Left renal pelvis (tissue), 4 donors: ENCODE results near the gene LILRB2. TPM values are rescaled to one million over a fixed set of nuclear protein-coding genes. Genes with fewer than 3 reads are reported as not detected.
A peak's percentile ranks its signal among the peaks of the same experiment; 100 is the strongest.
"Not testable (repeated sequence)": the region's sequence is repeated elsewhere in the genome, so short reads cannot be mapped to it uniquely, and the experiment has no call there.

Source experiments
- DNase-seq, 4 donors: peaks; one replicate each; pipeline ENCODE4 v3.0.0-alpha.2; 2013; ENCODE audit warnings: low read depth in 4 of 4, low spot score in 3 of 4
- polyA plus RNA-seq, 4 donors: library from polyadenylated mRNA; unstranded; fragments of 120-200 nt; gene quantifications; one replicate each; pipeline ENCODE4 v1.2.1, GENCODE V29; 2013; ENCODE audit not compliant: insufficient read length in 4 of 4

The LILRB2 gene
- polyA plus RNA-seq, 4 donors: 0.80 to 1.9 (median 1.3) TPM

GRCh38 chr19:54245936-54246335 is 35.0 kb downstream of the LILRB2 start:
- DNase-seq: no peak

GRCh38 chr19:54243809-54244208 is 37.1 kb downstream of the LILRB2 start:
- not testable (repeated sequence) for DNase-seq

GRCh38 chr19:54242646-54243045 is 38.3 kb downstream of the LILRB2 start, which contains the start of gene LILRA6:
TSS of gene LILRA6 (minus strand) at chr19:54242790.
- DNase-seq: not testable (repeated sequence)

- DNase-seq: not testable (repeated sequence)
Measured at GRCh38 chr19:54242234-54242633, 38.7 kb downstream of the LILRB2 start.

- DNase-seq: not testable (repeated sequence)
Measured at GRCh38 chr19:54240372-54241336, 40.3 kb downstream of the LILRB2 start.

- DNase-seq: not testable (repeated sequence)
Measured at GRCh38 chr19:54239491-54240371, 41.2 kb downstream of the LILRB2 start.

- no peak for DNase-seq
Measured at GRCh38 chr19:54233941-54234340, 47.0 kb downstream of the LILRB2 start.

GRCh38 chr19:54231077-54231931 is 49.6 kb downstream of the LILRB2 start:
- DNase-seq: peak in 3 of 4 donors; percentile 36 to 58 (median 54)

GRCh38 chr19:54230031-54230430 is 50.9 kb downstream of the LILRB2 start:
- DNase-seq: no peak

GRCh38 chr19:54229146-54229545 is 51.8 kb downstream of the LILRB2 start:
- DNase-seq: no peak

- not testable (repeated sequence) for DNase-seq
Measured at GRCh38 chr19:54224619-54225018, 56.3 kb downstream of the LILRB2 start.

- DNase-seq: not testable (repeated sequence)
Measured at GRCh38 chr19:54223937-54224281, 57.0 kb downstream of the LILRB2 start.

Other genes with a start within 250 kb of the LILRB2 start
- under 1 TPM in 1 of 4 donors, not detected in 3; 0.22 TPM for gene VSTM1, start 217.2 kb downstream of the LILRB2 start, polyA plus RNA-seq
- under 1 TPM in 1 of 4 donors, not detected in 3; 0.21 TPM for gene TARM1, start 199.7 kb downstream of the LILRB2 start, polyA plus RNA-seq
- gene OSCAR, start 180.3 kb downstream of the LILRB2 start, polyA plus RNA-seq: under 1 TPM; 0.14 to 0.50 (median 0.24) TPM
- 100 to 1,000 TPM in 2 of 4 donors, 10 to 100 TPM in 2; 84.0 to 157 (median 96.2) TPM for gene NDUFA3, start 178.3 kb downstream of the LILRB2 start, polyA plus RNA-seq
- gene TFPT, start 165.5 kb downstream of the LILRB2 start, polyA plus RNA-seq: 10 to 100 TPM; 11.2 to 20.8 (median 12.7) TPM
- 10 to 100 TPM; 50.8 to 72.9 (median 68.7) TPM for gene PRPF31, start 165.4 kb downstream of the LILRB2 start, polyA plus RNA-seq
- 10 to 100 TPM; 58.9 to 75.7 (median 74.0) TPM for gene CNOT3, start 143.3 kb downstream of the LILRB2 start, polyA plus RNA-seq
- gene LENG1, start 121.4 kb downstream of the LILRB2 start, polyA plus RNA-seq: 10 to 100 TPM in 1 of 4 donors, 1 to 10 TPM in 3; 7.6 to 10.1 (median 8.6) TPM
- gene TMC4, start 108.0 kb downstream of the LILRB2 start, polyA plus RNA-seq: 10 to 100 TPM in 3 of 4 donors, 1 to 10 TPM in 1; 3.8 to 50.3 (median 32.4) TPM
- gene MBOAT7, start 91.5 kb downstream of the LILRB2 start, polyA plus RNA-seq: 10 to 100 TPM; 51.8 to 86.8 (median 58.9) TPM
- 10 to 100 TPM; 36.2 to 67.5 (median 45.0) TPM for gene TSEN34, start 89.8 kb downstream of the LILRB2 start, polyA plus RNA-seq
- 1,000 to 10,000 TPM; 1,290 to 1,562 (median 1,510) TPM for gene RPS9, start 80.3 kb downstream of the LILRB2 start, polyA plus RNA-seq
- 1 to 10 TPM in 3 of 4 donors, under 1 TPM in 1; 0.40 to 1.8 (median 1.7) TPM for gene LILRB3, start 58.1 kb downstream of the LILRB2 start, polyA plus RNA-seq
- gene LILRA6, start 38.3 kb downstream of the LILRB2 start, polyA plus RNA-seq: 1 to 10 TPM in 1 of 4 donors, under 1 TPM in 3; 0.63 to 1.1 (median 0.89) TPM
- 10 to 100 TPM in 1 of 4 donors, 1 to 10 TPM in 3; 2.4 to 10.9 (median 2.8) TPM for gene LILRB5, start 23.8 kb downstream of the LILRB2 start, polyA plus RNA-seq
- gene LILRA5, start 32.1 kb upstream of the LILRB2 start, polyA plus RNA-seq: under 1 TPM; 0.37 to 0.93 (median 0.73) TPM
- under 1 TPM in 3 of 4 donors, not detected in 1; 0.09 to 0.23 (median 0.16) TPM for gene LILRA4, start 58.1 kb upstream of the LILRB2 start, polyA plus RNA-seq
- 10 to 100 TPM in 1 of 4 donors, 1 to 10 TPM in 3; 3.2 to 10.6 (median 5.1) TPM for gene LAIR1, start 83.8 kb upstream of the LILRB2 start, polyA plus RNA-seq
- gene TTYH1, start 134.4 kb upstream of the LILRB2 start, polyA plus RNA-seq: 10 to 100 TPM in 1 of 4 donors, 1 to 10 TPM in 3; 2.1 to 12.1 (median 8.7) TPM
- gene LENG8, start 168.1 kb upstream of the LILRB2 start, polyA plus RNA-seq: 100 to 1,000 TPM in 3 of 4 donors, 10 to 100 TPM in 1; 96.5 to 227 (median 138) TPM
- gene LENG9, start 182.7 kb upstream of the LILRB2 start, polyA plus RNA-seq: 1 to 10 TPM; 1.1 to 2.9 (median 2.1) TPM
- 10 to 100 TPM; 24.1 to 61.0 (median 40.2) TPM for gene CDC42EP5, start 192.2 kb upstream of the LILRB2 start, polyA plus RNA-seq
- under 1 TPM in 2 of 4 donors, not detected in 2; 0.31 to 0.46 TPM for gene LAIR2, start 221.7 kb upstream of the LILRB2 start, polyA plus RNA-seq